PC-3 (cell line): ENCODE results near the gene MSI2. TPM values are rescaled to one million over a fixed set of nuclear protein-coding genes. Genes with fewer than 3 reads are reported as not detected.

Experiments used
- ATAC-seq: fragments of 200-7000 bp; cut with Tn5 transposase; 2 replicates; pipeline ENCODE4 v1.9.1; 2020; ENCODE audit warnings: mild to moderate bottlenecking, moderate library complexity
- BruUV-seq: library from RNA; stranded (reverse); fragments of 400-500 nt; replicated peaks from 2 replicates; lab custom pipeline; 2021; lab: Mats Ljungman, UMichigan
- CTCF ChIA-PET: fragments of 300-600 bp; sonication (Branson Sonifier 250); formaldehyde crosslinking; loops from one replicate; lab custom pipeline; 2022; ENCODE audit warnings: antibody characterized with exemption; lab: Charles Lee
- POLR2A ChIA-PET: fragments of 300-600 bp; sonication (Branson Sonifier 250); formaldehyde crosslinking; loops from one replicate; lab custom pipeline; 2022; ENCODE audit warnings: antibody characterized with exemption; ENCODE audit not compliant: unreplicated experiment; lab: Charles Lee
- DNase-seq: peaks from one replicate; pipeline ENCODE4 v3.0.0-alpha.2; 2015
- H2AFZ ChIP-seq: fragments of 300-600 bp; sonication (generic); 2 replicates; pipeline ENCODE4 v1.6.0; 2016; ENCODE audit warnings: antibody characterized with exemption, low read length
- H3F3A ChIP-seq: fragments of 300-600 bp; sonication (generic); one replicate; pipeline ENCODE4 v1.6.0; 2017; ENCODE audit warnings: antibody characterized with exemption, low read length, control low read depth, mild to moderate bottlenecking; ENCODE audit not compliant: unreplicated experiment
- H3K27ac ChIP-seq: fragments of 300-600 bp; sonication (generic); 2 replicates; pipeline ENCODE4 v1.5.1; 2016; ENCODE audit warnings: mild to moderate bottlenecking, low read length
- H3K27me3 ChIP-seq: fragments of 300-600 bp; sonication (generic); 2 replicates; pipeline ENCODE4 v1.6.1; 2016; ENCODE audit warnings: low read length, mixed read lengths
- H3K36me3 ChIP-seq: fragments of 300-600 bp; sonication (generic); 2 replicates; pipeline ENCODE4 v1.6.1; 2016; ENCODE audit warnings: low read depth, mixed run types, low read length, mixed read lengths
- H3K4me1 ChIP-seq: fragments of 300-600 bp; sonication (generic); 2 replicates; pipeline ENCODE4 v1.5.1; 2016; ENCODE audit warnings: low read length; ENCODE audit not compliant: insufficient read depth
- H3K4me2 ChIP-seq: fragments of 300-600 bp; sonication (generic); 2 replicates; pipeline ENCODE4 v1.6.0; 2016; ENCODE audit warnings: low read length
- H3K4me3 ChIP-seq: fragments of 300-600 bp; sonication (generic); 2 replicates; pipeline ENCODE4 v1.5.1; 2016; ENCODE audit warnings: mild to moderate bottlenecking, low read length, mixed read lengths
- H3K79me2 ChIP-seq: fragments of 300-600 bp; sonication (generic); 2 replicates; pipeline ENCODE4 v1.6.1; 2017; ENCODE audit warnings: low read length, mixed read lengths
- H3K9ac ChIP-seq: fragments of 300-600 bp; sonication (generic); 2 replicates; pipeline ENCODE4 v1.6.0; 2016; ENCODE audit warnings: mild to moderate bottlenecking, low read length
- H3K9me2 ChIP-seq: fragments of 300-600 bp; sonication (generic); replicated peaks from 2 replicates; pipeline ENCODE4 v1.6.1; 2016; ENCODE audit warnings: mixed run types, low read length, mixed read lengths
- H3K9me3 ChIP-seq: fragments of 300-600 bp; sonication (generic); 2 replicates; pipeline ENCODE4 v1.6.1; 2016; ENCODE audit warnings: low read length, mixed read lengths
- H4K20me1 ChIP-seq: fragments of 300-600 bp; sonication (generic); 2 replicates; pipeline ENCODE4 v1.6.1; 2016; ENCODE audit warnings: low read length, mixed read lengths
- EZH2 ChIP-seq: fragments of 300-600 bp; sonication (generic); IDR thresholded peaks from one replicate; pipeline ENCODE4 v1.6.1; 2017; ENCODE audit warnings: antibody characterized with exemption, mild to moderate bottlenecking, low read length; ENCODE audit not compliant: unreplicated experiment
- EZH2phosphoT487 ChIP-seq: fragments of 300-600 bp; sonication (generic); IDR thresholded peaks from 2 replicates; pipeline ENCODE4 v1.6.1; 2018; ENCODE audit warnings: mild to moderate bottlenecking, antibody characterized with exemption, low read length, borderline replicate concordance
- intact Hi-C: fragments of 100-400 bp; cut with micrococcal nuclease; formaldehyde crosslinking; loops from 2 replicates; pipeline ENCODE4 v1.9.0; 2023
- total RNA-seq: library from RNA; depleted of rRNA; stranded (reverse); fragments of >200 nt; gene quantifications from 2 replicates; pipeline ENCODE4 v1.2.3, GENCODE V29; 2014
- TF ChIP-seq, protein P1 (sequence below): fragments of 300-600 bp; sonication (generic); conservative IDR thresholded peaks from 2 replicates; pipeline ENCODE4 v1.5.1; 2017; ENCODE audit warnings: antibody characterized with exemption, low read depth, mild to moderate bottlenecking, low read length

Gene MSI2
- total RNA-seq, 1 experiment from 2014 or later: 54.7 TPM

DNA sequence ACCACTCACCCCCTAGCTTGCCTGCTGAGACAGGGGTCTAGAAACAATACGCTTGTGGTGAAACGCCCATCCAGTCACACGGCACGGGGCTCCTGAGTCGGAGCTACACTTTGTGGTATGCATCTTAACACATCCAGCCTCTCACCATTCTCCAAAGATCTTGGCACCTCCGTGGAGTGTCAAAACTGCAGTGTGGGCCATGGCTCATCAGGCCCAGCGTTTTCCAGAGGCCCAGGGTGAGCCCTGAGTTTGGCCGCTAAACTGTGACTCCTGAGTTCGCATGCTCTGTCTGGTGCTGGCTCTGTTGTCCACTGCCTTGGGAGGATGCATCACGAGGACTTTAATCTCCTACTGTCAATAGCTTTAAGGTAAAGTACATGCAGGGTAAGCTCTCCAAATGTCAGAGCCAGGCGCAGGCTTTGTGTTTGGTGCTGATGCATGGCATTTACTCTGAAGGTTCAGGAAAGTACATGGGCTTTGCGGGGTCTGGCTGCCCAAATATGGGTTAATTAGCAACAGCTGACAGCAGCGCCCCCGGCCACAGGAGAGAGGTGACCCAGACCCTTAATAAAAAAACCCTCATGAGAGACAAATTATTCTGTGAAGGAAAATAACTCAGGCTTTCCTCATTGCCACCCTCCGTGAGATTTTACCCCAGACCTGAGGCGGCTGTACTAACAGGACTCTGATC, 370.3 kb downstream of the MSI2 start:
- intact Hi-C loops: no loop called here
- Histone ChIP-seq H3K4me3 (no peak overlapping the region), H3K27ac (no peak overlapping the region), H3K4me2 (no peak overlapping the region), H3K9ac (no peak overlapping the region), H3K27me3 (no peaks in the 10 kb centered on the region), H3F3A (no peaks in the 10 kb centered on the region), H3K9me2 (no peaks in the 10 kb centered on the region), H2AFZ (no peak overlapping the region), H3K9me3 (no peaks in the 10 kb centered on the region), H3K79me2 (no peaks in the 10 kb centered on the region), H4K20me1 (no peaks in the 10 kb centered on the region), H3K36me3 (no peaks in the 10 kb centered on the region), H3K4me1 (0 out of 2 replicates have a peak, but pooled peaks cover 8% of the 10 kb centered on the region)
- CTCF ChIA-PET: no interaction called here
- no peak for ATAC-seq
- DNase-seq: no peak
- POLR2A ChIA-PET: no interaction called here
- BruUV-seq: no TSS peak
- TF ChIP-seq EZH2phosphoT487 (no peak), EZH2 (no peak)
- TF ChIP-seq, protein P1, sequence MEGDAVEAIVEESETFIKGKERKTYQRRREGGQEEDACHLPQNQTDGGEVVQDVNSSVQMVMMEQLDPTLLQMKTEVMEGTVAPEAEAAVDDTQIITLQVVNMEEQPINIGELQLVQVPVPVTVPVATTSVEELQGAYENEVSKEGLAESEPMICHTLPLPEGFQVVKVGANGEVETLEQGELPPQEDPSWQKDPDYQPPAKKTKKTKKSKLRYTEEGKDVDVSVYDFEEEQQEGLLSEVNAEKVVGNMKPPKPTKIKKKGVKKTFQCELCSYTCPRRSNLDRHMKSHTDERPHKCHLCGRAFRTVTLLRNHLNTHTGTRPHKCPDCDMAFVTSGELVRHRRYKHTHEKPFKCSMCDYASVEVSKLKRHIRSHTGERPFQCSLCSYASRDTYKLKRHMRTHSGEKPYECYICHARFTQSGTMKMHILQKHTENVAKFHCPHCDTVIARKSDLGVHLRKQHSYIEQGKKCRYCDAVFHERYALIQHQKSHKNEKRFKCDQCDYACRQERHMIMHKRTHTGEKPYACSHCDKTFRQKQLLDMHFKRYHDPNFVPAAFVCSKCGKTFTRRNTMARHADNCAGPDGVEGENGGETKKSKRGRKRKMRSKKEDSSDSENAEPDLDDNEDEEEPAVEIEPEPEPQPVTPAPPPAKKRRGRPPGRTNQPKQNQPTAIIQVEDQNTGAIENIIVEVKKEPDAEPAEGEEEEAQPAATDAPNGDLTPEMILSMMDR: no peak

GRCh38 chr17:57627591-57627990, 371.3 kb downstream of the MSI2 start:
- H3K27me3 ChIP-seq: no peaks in the 10 kb centered on the region
- H3K9me3 ChIP-seq: no peaks in the 10 kb centered on the region
- no peak overlapping the region for H2AFZ ChIP-seq
- DNase-seq (no peak), ATAC-seq (no peak)
- no peak overlapping the region for H3K4me3 ChIP-seq
- intact Hi-C loops: no loop called here
- no TSS peak for BruUV-seq
- 0 out of 2 replicates have a peak, but pooled peaks cover 7% of the 10 kb centered on the region for H3K4me1 ChIP-seq
- TF ChIP-seq EZH2phosphoT487 (no peak), EZH2 (no peak)
- TF ChIP-seq, protein P1: no peak
- H3K9ac ChIP-seq: no peak overlapping the region
- POLR2A ChIA-PET: no interaction called here
- no peaks in the 10 kb centered on the region for H3K79me2 ChIP-seq
- CTCF ChIA-PET: no interaction called here
- H3K27ac ChIP-seq: no peak overlapping the region
- no peaks in the 10 kb centered on the region for H3F3A ChIP-seq
- no peaks in the 10 kb centered on the region for H3K9me2 ChIP-seq
- no peaks in the 10 kb centered on the region for H4K20me1 ChIP-seq
- H3K36me3 ChIP-seq: no peaks in the 10 kb centered on the region
- no peak overlapping the region for H3K4me2 ChIP-seq

- Histone ChIP-seq H3K4me3 (no peak overlapping the region), H3K36me3 (no peaks in the 10 kb centered on the region), H3K27ac (no peak overlapping the region), H4K20me1 (no peaks in the 10 kb centered on the region), H3K9me2 (no peaks in the 10 kb centered on the region), H3F3A (no peaks in the 10 kb centered on the region), H3K4me1 (no peaks in the 10 kb centered on the region), H2AFZ (no peak overlapping the region), H3K9me3 (no peaks in the 10 kb centered on the region), H3K27me3 (no peaks in the 10 kb centered on the region), H3K79me2 (no peaks in the 10 kb centered on the region), H3K4me2 (no peak overlapping the region), H3K9ac (no peak overlapping the region)
- BruUV-seq: no TSS peak
- TF ChIP-seq EZH2phosphoT487 (no peak), EZH2 (no peak)
- TF ChIP-seq, protein P1: no peak
- POLR2A ChIA-PET: no interaction called here
- ATAC-seq: no peak
- CTCF ChIA-PET: no interaction called here
- DNase-seq: no peak
- intact Hi-C loops: no loop called here
Measured at GRCh38 chr17:57628421-57628820, 372.1 kb downstream of the MSI2 start.
